ENCODE results near the gene TMEM38B.
A peak's percentile ranks its signal among the peaks of the same experiment; 100 is the strongest.

The TMEM38B gene, protein sequence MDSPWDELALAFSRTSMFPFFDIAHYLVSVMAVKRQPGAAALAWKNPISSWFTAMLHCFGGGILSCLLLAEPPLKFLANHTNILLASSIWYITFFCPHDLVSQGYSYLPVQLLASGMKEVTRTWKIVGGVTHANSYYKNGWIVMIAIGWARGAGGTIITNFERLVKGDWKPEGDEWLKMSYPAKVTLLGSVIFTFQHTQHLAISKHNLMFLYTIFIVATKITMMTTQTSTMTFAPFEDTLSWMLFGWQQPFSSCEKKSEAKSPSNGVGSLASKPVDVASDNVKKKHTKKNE
- 6.5 to 13.2 (median 10.4) reads per million in 4 experiments for total RNA-seq

DNA sequence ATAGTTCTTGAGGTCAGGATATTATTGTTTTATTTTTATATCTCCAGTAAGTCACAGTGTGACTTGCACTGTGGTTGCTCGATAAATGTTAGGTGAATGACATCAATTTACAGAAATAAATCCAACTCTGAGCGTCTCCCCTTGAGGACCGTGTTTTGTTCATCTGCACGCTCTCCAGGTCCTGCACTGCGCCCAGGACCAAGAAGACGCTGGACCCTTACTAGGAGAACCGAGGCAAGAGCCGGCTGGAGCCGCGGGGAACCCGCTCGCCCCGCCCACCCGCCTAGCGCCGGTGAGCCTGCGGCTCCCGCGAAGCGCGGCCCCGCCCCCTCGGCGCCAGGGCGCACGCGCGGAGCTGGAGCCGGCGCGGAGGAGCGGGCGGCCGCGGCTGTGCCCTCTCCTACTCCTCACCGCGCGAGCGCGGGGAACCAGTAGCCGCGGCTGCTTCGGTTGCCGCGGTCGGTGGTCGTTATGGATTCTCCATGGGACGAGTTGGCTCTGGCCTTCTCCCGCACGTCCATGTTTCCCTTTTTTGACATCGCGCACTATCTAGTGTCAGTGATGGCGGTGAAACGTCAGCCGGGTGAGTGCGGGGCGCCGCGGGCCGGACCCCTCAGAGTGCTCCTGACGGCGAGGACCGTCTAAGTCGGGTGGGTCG is at the start of gene TMEM38B:
TSS of gene TMEM38B (plus strand) at position 352 of the 658 bp plus-strand sequence. CDS start at position 472, 120 bp downstream.
- peak; percentile 66 for DNase-seq

GRCh38 chr9:105646879-105647594 is 47.3 kb upstream of the TMEM38B start:
- no peak for DNase-seq

DNA sequence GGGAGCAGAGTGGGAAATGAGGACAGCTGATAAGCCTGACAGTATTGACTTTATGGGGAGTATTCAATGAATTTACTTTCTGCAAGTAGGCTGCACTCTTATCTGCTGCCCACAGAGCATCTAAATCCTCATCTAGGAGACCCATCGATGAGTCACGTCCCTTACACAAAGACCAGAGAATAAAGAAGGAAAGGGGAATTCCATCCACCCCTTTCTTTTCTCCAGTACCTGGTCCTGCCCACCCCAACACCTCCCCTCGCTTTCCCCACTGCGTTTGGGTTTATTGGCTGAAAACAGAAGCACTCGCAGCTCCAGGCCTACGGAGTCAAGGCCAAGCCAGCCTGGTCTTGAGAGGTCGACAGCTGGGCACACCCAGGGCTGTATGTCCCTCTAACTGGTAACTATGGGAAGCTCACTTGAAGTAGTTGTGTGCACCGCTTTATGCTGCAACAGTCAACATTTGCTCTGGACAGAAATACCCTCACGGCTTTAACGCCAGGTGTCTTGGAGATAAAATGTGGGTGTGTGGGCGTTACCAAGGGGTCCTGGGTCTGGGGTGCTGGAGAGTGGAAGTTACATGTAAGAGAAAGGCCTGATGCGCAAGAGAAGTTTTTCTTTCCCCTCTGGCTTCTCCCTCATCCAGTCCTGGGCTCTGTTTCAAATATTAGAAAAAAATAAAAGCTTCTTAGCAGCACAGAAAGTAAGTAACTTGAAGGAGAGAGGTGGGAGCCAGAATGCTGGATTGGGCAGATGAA is 46.6 kb upstream of the TMEM38B start:
- no peak for DNase-seq

GRCh38 chr9:105651806-105652205 is 42.5 kb upstream of the TMEM38B start:
- no peak for DNase-seq

- no peak for DNase-seq
Observed at GRCh38 chr9:105656131-105656921, 38.0 kb upstream of the TMEM38B start.

- no peak for DNase-seq
Observed at GRCh38 chr9:105658351-105658750, 36.0 kb upstream of the TMEM38B start.

DNA sequence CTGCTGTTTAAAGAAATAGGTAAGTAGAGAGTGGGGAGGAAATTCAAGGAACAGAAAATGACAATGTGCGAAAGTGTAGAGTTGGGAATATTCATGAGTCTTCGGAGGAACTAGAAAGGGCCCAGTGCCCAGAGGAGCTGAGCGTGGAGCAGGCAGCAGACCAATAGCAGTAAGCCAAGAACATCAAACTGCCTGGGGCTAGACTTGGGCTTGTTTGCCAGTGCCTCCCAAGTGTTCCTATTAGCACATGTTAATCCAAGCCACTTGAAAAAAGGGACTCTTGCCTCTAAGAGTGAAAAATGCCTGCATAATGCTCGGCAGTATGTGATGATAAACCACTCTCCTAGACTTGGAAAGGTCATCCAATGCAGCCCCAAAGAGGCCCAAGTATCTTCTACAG is 33.3 kb upstream of the TMEM38B start:
- no peak for DNase-seq

GRCh38 chr9:105662184-105663104 is 31.9 kb upstream of the TMEM38B start, which contains the start of gene TAL2:
Gene TAL2 (plus strand): TSS chr9:105662457. CDS start chr9:105662497, 40 bp downstream.
- no peak for DNase-seq

- DNase-seq: no peak
Observed at GRCh38 chr9:105663914-105664313, 30.4 kb upstream of the TMEM38B start.

DNA sequence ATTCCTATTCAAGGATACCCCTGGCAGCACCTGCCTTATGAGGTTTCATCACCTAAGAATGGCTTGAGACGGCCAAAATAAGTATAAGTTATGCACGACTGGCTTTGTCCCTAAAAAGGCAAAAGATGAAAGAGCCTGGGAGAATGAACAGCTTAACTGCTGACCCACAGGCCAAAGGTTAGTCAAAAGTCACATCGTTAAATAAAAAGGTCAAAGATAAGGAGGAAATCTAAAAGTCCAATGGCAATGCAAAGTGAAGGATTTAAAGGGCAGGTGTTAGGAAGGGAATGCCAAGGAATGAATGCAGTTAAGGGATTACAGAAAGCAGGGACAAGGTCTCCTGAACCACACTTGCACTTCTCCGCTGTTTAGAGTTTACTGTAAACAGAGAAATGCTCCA is 26.5 kb upstream of the TMEM38B start:
- DNase-seq: no peak

DNA sequence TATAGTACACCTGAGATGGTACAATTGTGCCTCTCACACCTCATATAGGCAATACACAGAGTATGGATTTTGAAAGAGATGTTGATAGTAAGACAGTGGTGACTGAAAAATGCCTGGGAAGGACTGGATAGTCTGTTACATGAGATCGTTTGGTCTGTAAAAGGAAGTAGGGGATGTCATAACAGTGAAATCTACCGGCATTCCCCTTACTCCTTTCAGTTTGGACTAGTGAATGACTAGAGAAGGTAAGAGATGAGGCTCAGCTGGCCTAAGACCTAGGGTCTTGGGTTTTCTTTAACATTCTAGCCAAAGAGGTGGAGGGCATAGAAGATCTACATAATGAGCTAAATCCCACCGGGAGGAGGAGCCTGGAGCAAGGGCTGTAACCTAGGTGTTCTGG is 24.0 kb upstream of the TMEM38B start:
- no peak for DNase-seq

DNA sequence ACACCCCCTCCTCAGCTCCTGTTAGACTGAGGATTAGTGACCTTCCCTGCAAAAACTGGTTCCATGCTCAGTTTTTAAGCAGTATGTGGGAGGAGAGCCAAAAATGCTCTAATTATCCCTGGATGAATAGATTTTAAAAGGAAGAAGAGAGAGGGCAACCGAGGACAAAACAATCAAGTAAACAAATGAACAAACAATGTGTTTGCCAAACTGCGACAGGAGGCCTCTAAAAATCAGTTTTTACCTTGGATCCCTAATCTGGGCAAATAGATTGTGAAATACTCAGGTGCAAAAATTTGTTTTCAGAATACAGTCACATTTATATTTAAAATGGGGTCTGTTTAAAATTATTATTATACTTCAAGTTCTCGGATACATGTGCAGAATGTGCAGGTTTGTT is 23.6 kb upstream of the TMEM38B start:
- DNase-seq: no peak

GRCh38 chr9:105672711-105673234 is 21.6 kb upstream of the TMEM38B start:
- DNase-seq: no peak

- DNase-seq: no peak
Observed at GRCh38 chr9:105673850-105674387, 20.4 kb upstream of the TMEM38B start.

DNA sequence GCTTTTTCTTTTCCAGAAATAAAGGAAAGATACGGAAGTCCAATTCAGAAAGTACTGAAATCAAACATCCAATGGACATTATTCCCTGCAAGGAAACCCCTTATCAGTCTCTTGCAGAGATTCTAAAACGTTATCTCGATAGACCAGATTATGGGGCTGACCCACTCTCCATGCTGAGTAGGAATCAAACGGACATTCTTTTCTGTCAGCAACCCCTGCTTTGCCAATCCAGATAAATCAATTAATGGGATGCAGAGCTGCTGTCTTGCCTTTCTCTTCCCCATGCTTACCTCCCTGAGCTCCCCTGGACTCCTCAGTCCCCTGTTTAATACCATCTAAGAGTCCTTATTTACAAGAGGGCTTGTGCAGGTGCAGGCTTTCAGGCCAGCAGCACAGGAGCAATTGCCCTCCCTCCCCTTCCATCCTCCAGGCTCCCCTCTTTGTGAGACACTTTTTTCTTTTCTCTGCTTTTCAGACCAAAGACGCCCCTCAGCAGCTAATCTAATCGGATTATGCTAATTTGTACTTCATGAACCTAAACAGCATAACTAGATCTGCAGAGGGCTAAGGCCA is 17.9 kb upstream of the TMEM38B start:
- no peak for DNase-seq

GRCh38 chr9:105678163-105678562 is 16.2 kb upstream of the TMEM38B start:
- DNase-seq: no peak

GRCh38 chr9:105678781-105679180 is 15.6 kb upstream of the TMEM38B start:
- DNase-seq: no peak

GRCh38 chr9:105679257-105680022 is 14.9 kb upstream of the TMEM38B start:
- no peak for DNase-seq

GRCh38 chr9:105681313-105681712 is 13.0 kb upstream of the TMEM38B start:
- no peak for DNase-seq
